ES-I3 (cell line): ENCODE data around the gene ALB.

ENCODE experiments used
- H3K36me3 ChIP-seq: 2 replicates; pipeline ENCODE4 v1.6.1; 2013; ENCODE audit warnings: mild to moderate bottlenecking, low read length, control low read depth, moderate library complexity; ENCODE audit not compliant: insufficient read depth
- H3K4me1 ChIP-seq: 2 replicates; pipeline ENCODE4 v1.6.1; 2013; ENCODE audit warnings: mild to moderate bottlenecking, control low read depth, low read length; ENCODE audit not compliant: insufficient read depth
- H3K9ac ChIP-seq: 2 replicates; pipeline ENCODE4 v1.6.1; 2013; ENCODE audit warnings: low read depth, mild to moderate bottlenecking, low read length, moderate library complexity
- H3K9me3 ChIP-seq: 2 replicates; pipeline ENCODE4 v1.6.1; 2013; ENCODE audit warnings: mild to moderate bottlenecking, low read length, moderate library complexity; ENCODE audit not compliant: control insufficient read depth, insufficient read depth

The ALB gene

DNA sequence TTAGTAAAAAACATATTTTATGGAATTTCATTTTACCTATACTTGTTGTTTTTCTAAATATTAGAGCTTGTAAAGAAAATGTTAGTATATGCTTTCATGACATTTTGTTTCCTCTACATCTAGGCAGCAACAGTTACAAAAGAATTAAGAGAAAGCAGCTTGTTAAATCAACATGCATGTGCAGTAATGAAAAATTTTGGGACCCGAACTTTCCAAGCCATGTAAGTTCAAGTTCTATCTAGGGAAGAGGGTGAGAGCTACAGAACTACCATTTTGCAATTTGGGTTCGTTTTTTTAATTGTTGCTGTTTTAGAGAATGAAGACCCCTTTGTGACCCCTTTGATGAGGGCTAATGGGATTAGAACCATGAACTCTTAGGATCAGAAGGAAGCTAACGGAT lies 39.1 kb downstream of the ALB start:
- no peaks in the 10 kb centered on the region for H3K9me3 ChIP-seq
- H3K4me1 ChIP-seq: 0 out of 2 replicates have a peak, but pooled peaks cover 4% of the 10 kb centered on the region
- H3K36me3 ChIP-seq: no peaks in the 10 kb centered on the region
- no peak overlapping the region for H3K9ac ChIP-seq

DNA sequence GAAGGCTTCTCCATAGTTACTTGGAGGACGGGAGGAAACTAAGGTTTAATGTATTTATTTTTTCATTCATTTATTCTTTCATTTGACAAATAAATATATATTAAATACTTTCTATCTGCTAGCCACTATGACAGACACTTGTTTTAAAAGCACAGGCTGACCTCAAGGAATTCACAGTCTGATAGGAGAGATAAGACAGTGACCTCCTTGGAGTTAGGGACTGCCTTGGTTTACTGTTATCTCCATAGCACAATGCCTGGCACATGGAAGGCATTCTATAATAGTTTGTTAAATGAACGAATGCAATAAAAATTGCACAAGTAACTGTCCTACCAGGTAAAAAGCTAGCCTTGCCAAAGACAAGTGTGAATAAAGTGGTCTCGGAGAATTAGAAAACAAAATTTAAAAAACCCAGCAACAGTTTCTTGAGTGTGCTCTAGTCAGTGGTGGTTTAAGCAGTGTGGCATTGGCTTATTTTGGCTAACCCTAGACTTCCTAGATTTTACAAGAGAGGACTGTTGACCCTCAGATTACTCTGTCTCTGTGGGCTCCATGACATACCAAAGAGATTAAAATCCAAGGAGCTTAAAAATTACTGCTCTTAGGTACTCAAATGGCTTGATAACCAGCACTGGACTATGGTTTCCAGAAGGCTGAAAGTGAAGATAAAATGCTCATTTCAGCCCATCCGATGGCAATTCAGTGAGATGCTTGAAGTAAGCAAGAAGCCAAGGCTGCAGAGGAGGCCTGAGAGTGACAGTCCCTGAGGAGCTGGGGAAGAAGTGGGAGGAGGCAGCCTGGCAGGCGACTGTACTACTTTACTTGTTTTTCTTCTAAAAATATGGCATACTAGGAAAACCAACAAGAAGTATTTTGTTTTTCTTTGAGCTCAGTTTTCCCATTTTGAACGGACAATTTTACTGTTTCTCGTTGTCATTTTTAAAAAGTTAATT lies 41.6 kb downstream of the ALB start:
- H3K9me3 ChIP-seq: no peaks in the 10 kb centered on the region
- no peak overlapping the region for H3K9ac ChIP-seq
- H3K36me3 ChIP-seq: no peaks in the 10 kb centered on the region
- H3K4me1 ChIP-seq: peaks cover 14% of the 10 kb centered on the region; the same call in 1 of the 2 replicates

DNA sequence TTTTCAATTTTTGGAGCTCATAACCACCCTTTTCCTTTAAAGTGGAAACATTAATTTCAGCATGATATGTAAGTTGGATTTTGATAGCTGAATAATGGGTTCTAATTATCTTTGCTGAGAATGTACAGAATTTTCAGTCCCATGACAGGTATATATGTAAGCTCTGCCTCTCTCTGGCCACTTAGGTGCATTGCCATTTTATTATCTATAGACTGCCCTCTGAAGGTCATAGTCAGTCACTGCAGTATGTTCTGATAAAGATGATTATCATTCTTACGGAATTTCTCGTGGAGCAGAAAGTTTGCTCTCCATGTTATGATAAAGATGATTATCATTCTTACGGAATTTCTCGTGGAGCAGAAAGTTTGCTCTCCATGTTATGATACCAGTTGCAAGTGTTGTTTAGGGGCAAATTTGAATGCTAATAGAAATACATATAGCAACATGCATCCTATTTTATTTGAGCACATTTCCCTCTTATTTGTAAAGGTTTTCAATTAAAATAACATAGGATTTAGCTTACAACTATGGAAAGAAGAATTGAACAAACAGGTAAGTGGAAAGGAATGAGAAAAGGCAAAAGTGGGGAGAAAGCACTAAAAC lies 42.4 kb downstream of the ALB start:
- no peaks in the 10 kb centered on the region for H3K36me3 ChIP-seq
- H3K4me1 ChIP-seq: peaks cover 19% of the 10 kb centered on the region
- no peak overlapping the region for H3K9ac ChIP-seq

GRCh38 chr4:73447671-73448070 lies 43.6 kb downstream of the ALB start:
- Histone ChIP-seq H3K9ac (no peak overlapping the region), H3K4me1 (peaks cover 31% of the 10 kb centered on the region), H3K9me3 (no peaks in the 10 kb centered on the region), H3K36me3 (no peaks in the 10 kb centered on the region)

More for the DNA sequence above, 42.4 kb downstream of the ALB start:
- no peaks in the 10 kb centered on the region for H3K9me3 ChIP-seq

GRCh38 chr4:73448448-73449203 lies 44.5 kb downstream of the ALB start:
- H3K4me1 ChIP-seq: peaks cover 37% of the 10 kb centered on the region
- H3K9ac ChIP-seq: no peak overlapping the region
- H3K9me3 ChIP-seq: no peaks in the 10 kb centered on the region
- no peaks in the 10 kb centered on the region for H3K36me3 ChIP-seq

- peaks cover 38% of the 10 kb centered on the region for H3K4me1 ChIP-seq
Measured at GRCh38 chr4:73450398-73451004, 46.4 kb downstream of the ALB start.

DNA sequence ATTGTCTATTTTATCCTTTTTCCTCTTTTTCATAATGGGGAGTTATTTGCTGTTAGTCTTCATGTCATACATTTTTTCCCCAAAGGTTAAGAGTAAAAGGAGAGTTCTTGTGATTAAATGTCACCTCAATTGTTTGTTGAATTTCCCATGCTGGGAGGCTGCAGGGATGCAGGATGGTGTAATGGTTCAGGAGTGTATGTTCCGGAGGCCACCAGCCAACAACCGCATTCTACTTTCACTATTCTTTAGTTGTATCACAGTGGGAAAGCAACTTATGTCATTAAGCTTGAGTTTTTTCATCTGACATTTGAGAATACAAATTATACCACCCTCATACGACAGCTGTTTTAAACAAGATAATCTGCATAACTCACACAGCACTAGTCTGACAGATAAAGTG lies 47.3 kb downstream of the ALB start:
- H3K4me1 ChIP-seq: peaks cover 34% of the 10 kb centered on the region
- no peaks in the 10 kb centered on the region for H3K36me3 ChIP-seq
- H3K9me3 ChIP-seq: no peaks in the 10 kb centered on the region
- H3K9ac ChIP-seq: no peak overlapping the region

More at GRCh38 chr4:73450398-73451004, 46.4 kb downstream of the ALB start:
- Histone ChIP-seq H3K9ac (no peak overlapping the region), H3K9me3 (no peaks in the 10 kb centered on the region), H3K36me3 (no peaks in the 10 kb centered on the region)

- no peaks in the 10 kb centered on the region for H3K36me3 ChIP-seq
- H3K9ac ChIP-seq: no peak overlapping the region
- H3K4me1 ChIP-seq: peaks cover 34% of the 10 kb centered on the region
- H3K9me3 ChIP-seq: no peaks in the 10 kb centered on the region
Measured at GRCh38 chr4:73451981-73452747, 48.1 kb downstream of the ALB start.

DNA sequence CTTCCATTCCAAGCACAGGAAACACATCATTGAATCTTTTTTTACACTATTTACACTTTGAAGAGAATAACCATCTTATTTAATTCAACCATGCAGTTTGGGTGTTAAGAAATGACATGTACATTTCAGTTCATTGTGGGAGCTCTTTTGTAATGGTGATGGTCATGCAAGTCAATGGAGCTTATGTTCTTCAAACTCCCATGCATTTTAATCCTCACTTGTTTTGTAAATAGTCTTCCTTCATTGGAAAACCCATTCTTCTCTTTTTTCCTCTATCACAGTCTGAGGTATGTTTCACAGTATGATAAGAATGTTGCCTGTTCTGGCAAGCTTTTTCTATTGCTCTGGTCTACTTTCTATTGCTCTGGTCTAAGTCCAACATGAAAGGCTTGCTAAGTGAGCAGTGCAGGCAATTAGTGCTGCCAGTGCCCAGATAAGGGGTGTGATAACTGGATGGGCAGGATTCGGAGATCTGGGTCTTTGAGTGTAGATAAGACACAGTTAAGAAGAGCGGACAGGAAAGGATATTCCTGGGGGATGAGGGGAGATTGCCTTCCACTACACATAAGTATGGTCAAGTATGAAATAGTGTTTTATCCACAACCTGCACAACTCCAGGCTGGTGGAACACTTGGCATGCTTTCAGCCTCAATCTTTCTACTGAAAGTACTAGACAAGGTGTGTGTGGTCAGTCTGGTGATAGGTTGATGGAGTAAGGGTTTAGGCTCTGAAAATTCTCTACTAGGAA lies 49.0 kb downstream of the ALB start:
- Histone ChIP-seq H3K9ac (no peak overlapping the region), H3K9me3 (no peaks in the 10 kb centered on the region), H3K36me3 (no peaks in the 10 kb centered on the region), H3K4me1 (peaks cover 34% of the 10 kb centered on the region)

DNA sequence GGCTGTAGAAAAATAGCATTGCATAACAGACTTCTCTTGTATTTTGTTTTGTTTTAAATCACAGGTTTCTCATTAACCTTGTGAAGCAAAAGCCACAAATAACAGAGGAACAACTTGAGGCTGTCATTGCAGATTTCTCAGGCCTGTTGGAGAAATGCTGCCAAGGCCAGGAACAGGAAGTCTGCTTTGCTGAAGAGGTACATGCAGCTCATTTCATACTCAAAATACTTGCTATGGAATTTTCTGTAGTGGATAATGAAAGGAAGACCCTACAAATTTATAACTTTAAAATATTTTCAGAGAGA lies 49.6 kb downstream of the ALB start:
- Histone ChIP-seq H3K9me3 (no peaks in the 10 kb centered on the region), H3K36me3 (no peaks in the 10 kb centered on the region), H3K9ac (no peak overlapping the region), H3K4me1 (peaks cover 34% of the 10 kb centered on the region)

DNA sequence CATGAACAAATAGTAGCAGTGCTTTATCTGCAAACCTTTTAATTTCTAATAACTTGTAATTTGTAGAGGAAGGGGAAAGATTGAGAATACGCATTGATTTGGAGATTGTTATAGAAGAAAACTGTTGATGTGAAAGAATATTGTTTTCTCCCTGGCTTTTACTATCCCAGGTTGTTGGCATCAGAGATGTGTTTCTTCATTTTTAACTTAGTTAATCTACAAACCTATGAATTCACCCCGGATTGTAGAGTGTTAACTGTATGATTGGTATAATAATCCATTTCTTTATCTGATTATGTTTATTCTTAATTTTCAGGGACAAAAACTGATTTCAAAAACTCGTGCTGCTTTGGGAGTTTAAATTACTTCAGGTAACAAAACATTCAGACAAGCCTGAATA lies 50.8 kb downstream of the ALB start:
- H3K9ac ChIP-seq: no peak overlapping the region
- peaks cover 30% of the 10 kb centered on the region for H3K4me1 ChIP-seq
- H3K36me3 ChIP-seq: no peaks in the 10 kb centered on the region
- no peaks in the 10 kb centered on the region for H3K9me3 ChIP-seq

- Histone ChIP-seq H3K9me3 (no peaks in the 10 kb centered on the region), H3K9ac (no peak overlapping the region), H3K4me1 (peaks cover 20% of the 10 kb centered on the region)
Measured at GRCh38 chr4:73456177-73457022, 52.3 kb downstream of the ALB start.

More at GRCh38 chr4:73456177-73457022, 52.3 kb downstream of the ALB start:
- no peaks in the 10 kb centered on the region for H3K36me3 ChIP-seq
